ENCODE measurements around the gene CD46.
"Not testable (repeated sequence)": the region's sequence is repeated elsewhere in the genome, so short reads cannot be mapped to it uniquely, and the experiment has no call there.

CD46 gene

DNA sequence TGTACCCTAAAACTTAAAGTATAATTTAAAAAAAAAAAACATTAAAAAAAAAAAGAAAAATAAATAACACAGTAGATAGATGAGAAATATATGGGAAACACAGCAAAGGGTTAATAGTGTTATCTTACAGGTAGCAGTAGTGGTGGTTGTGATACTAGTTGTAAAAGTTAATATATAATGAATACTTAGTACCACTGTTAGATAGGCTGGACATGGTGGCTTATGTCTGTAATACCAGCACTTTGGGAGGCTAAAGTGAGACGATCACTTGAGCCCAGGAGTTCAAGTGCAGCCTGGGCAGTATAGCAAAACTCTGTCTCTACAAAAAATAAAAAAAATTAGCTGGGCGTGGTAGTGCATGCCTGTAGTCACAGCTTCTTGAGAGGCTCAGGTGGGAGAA lies 32.6 kb upstream of the CD46 start:
- H3K4me1 ChIP-seq, result no peaks in the 10 kb centered on the region
- H3K27me3 ChIP-seq, result peaks cover 4% of the 10 kb centered on the region; the same call in 1 of the 2 replicates
- H3K36me3 ChIP-seq, result no peaks in the 10 kb centered on the region
- DNase-seq, result no peak
- TF ChIP-seq, protein P1, sequence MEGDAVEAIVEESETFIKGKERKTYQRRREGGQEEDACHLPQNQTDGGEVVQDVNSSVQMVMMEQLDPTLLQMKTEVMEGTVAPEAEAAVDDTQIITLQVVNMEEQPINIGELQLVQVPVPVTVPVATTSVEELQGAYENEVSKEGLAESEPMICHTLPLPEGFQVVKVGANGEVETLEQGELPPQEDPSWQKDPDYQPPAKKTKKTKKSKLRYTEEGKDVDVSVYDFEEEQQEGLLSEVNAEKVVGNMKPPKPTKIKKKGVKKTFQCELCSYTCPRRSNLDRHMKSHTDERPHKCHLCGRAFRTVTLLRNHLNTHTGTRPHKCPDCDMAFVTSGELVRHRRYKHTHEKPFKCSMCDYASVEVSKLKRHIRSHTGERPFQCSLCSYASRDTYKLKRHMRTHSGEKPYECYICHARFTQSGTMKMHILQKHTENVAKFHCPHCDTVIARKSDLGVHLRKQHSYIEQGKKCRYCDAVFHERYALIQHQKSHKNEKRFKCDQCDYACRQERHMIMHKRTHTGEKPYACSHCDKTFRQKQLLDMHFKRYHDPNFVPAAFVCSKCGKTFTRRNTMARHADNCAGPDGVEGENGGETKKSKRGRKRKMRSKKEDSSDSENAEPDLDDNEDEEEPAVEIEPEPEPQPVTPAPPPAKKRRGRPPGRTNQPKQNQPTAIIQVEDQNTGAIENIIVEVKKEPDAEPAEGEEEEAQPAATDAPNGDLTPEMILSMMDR (IDR thresholded peaks at IDR 0.05; ENCODE audit: low read depth, low read length), result no peak
- H3K4me3 ChIP-seq (ENCODE audit: low read depth, low read length), result no peak overlapping the region
- no peaks in the 10 kb centered on the region for H3K9me3 ChIP-seq

DNA sequence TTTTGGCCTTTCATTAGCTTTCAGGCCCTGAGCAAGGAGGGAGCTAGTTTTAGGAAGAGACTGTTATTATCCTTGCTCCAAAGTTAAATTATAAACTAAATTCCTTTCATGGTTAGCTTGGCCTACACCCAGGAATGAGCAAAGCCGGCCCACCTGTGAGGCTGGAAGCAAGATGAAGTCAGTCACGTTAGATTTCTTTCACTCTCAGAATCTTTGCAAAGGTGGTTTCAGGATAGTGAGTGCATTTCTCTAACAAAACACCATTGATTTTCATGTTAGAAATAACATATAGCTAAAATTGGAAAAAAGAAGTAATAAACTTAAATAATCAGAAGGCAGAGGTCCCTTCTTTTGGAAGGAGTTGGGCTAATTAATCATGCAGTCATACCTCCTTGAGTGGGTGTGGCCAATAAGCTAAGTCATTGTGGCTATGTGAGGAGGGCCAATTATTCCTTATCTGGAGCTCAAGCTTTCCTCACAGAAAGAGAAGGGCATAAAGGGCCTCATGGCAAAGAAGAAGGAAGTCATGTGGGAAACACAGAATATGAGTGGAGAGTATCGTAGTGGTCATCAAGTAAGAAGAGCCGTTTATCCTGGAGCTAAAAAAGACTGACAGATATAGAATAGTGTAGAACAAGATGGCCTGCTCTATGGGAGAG lies 23.5 kb upstream of the CD46 start:
- H3K4me3 ChIP-seq (ENCODE audit: low read depth, low read length); DNase-seq; H3K27me3 ChIP-seq; H3K9me3 ChIP-seq; H3K4me1 ChIP-seq; H3K36me3 ChIP-seq: not testable (repeated sequence)

DNA sequence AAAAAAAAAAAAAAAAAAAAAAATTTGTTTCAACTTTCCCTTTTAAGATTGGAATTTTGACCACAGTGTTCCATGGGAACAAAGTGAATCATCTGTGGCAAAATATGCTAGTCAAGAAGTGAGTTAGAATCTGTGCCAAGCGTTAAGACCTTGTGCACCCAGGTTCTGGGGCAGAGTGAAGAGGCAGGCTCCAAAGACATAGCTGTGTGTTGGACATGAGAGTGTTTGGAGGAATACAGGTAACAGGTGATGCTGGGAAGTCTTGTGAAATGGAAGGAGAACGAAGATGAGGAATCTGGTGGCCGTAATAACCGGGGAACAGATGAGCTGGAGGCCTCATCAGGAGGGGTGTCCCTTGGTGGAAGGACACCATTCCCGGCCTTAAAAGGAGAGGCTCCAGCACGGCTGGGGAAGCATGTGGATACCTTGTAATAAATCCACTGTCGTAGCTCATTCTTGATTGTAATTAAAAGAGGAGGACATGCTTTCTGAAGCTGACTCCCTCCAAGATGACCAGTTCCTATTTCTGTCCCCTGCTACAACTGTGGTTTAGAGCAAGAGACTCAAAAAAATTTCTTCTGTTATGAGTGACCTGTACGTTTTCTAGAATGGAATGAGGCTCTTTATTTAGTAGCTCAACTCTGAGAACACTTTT lies 14.2 kb upstream of the CD46 start:
- H3K36me3 ChIP-seq; H3K27me3 ChIP-seq; H3K4me1 ChIP-seq; H3K4me3 ChIP-seq (ENCODE audit: low read depth, low read length); H3K9me3 ChIP-seq; DNase-seq: not testable (repeated sequence)

DNA sequence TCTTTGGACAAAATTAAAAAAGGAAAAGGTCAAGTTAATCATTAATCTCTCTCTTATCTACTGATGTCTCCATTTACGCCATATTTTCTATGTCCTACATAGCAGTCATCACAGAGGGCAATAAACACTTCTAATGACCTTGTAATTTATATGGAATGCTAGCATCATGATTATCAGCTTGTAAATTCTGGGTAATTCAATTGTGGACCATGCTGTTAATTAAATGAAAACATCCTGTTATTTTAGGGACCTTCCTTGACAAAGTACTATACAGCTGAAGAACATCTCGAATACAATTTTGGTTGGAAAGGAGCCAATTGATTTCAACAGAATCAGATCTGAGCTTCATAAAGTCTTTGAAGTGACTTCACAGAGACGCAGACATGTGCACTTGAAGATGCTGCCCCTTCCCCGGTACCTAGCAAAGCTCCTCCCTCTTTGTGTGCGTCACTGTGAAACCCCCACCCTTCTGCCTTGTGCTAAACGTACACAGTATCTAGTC lies 13.6 kb upstream of the CD46 start:
- not testable (repeated sequence) for H3K9me3 ChIP-seq; H3K36me3 ChIP-seq; H3K4me1 ChIP-seq; H3K27me3 ChIP-seq; H3K4me3 ChIP-seq (ENCODE audit: low read depth, low read length); DNase-seq

DNA sequence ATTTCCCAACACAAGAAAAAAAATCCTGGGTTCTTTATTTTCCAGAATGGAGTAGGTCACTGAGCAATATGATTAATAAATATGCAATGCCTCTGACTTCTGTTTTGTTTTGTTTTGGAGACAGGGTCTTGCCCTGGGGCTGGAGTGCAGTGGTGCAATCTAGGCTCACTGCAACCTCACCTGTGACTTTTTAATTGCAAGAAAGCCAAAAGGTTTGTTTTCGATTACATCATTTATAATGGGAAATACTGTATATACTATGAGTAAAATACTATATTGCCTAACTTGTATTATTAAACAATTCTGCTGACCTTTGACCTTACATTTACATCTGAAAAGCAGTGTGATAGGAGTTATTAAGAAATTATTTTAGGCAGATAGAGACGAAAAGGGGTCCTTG lies 11.6 kb upstream of the CD46 start:
- no peak for DNase-seq
- no peak overlapping the region for H3K4me3 ChIP-seq (ENCODE audit: low read depth, low read length)
- H3K9me3 ChIP-seq, result no peaks in the 10 kb centered on the region
- H3K27me3 ChIP-seq, result no peaks in the 10 kb centered on the region
- no peaks in the 10 kb centered on the region for H3K4me1 ChIP-seq
- TF ChIP-seq, protein P1 (IDR thresholded peaks at IDR 0.05; ENCODE audit: low read depth, low read length), result no peak
- no peaks in the 10 kb centered on the region for H3K36me3 ChIP-seq

DNA sequence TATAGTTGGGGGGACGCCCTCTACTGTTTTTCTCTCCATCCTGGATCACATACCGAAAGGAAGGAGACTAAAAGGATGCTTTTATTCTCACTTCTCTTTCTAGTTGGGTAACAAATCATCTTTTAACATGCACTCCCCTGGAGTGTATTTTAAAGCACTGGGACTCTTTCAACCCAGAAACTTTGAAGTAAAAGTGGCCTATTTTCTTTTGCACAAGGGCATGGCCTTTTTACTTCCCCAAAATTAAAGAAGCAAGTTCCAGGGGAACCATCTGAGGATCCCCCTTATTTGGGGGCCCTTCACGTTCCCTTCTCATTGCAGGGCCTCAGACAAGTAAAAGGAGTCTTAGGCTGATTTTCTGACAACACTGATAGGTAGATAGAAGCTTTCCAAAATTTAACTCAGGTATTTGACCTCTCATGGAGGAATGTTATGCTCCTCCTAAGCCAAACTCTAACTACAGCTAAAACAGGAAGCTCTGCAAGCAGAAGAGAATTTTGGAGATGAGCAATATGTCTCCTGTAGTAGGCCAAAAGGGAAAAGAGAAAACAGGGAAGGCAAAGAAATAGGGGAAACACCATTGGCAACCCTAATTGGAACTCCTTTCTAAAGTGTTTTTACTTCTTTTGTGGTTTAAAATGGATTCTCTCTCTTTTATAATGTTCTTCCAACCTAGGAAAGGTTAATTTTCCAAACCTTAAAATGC lies 8.9 kb upstream of the CD46 start:
- H3K9me3 ChIP-seq, result no peaks in the 10 kb centered on the region

DNA sequence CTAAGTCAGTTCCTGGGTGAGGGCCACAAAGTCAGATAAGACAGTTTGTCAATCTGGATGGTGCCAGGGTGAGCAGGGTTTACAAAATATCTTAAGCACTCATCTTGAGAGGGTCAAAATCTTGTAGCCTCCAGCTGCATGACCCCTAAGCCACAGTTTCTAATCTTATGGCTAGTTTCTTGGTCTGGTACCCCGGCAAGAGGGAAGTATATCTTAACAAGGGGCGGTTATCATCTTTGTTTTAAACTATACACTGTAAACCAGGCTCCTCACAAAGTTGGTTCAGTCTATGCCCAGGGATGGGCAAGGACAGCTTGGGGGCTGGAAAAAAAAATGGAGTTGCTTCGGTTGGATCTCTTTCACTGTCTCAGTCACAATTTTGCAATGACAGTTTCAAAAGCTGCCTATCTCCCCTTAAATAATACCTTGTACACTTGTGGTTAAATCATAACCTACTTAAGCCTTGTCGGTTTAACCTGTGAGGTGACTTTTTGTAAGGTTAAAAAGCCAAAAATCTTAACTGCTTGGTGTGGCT lies 7.8 kb upstream of the CD46 start:
- DNase-seq, result no peak
- no peaks in the 10 kb centered on the region for H3K4me1 ChIP-seq
- H3K9me3 ChIP-seq, result no peaks in the 10 kb centered on the region
- no peaks in the 10 kb centered on the region for H3K27me3 ChIP-seq
- H3K36me3 ChIP-seq, result no peaks in the 10 kb centered on the region
- TF ChIP-seq, protein P1 (IDR thresholded peaks at IDR 0.05; ENCODE audit: low read depth, low read length), result no peak
- no peak overlapping the region for H3K4me3 ChIP-seq (ENCODE audit: low read depth, low read length)

More for the DNA sequence above, 8.9 kb upstream of the CD46 start:
- no peaks in the 10 kb centered on the region for H3K36me3 ChIP-seq
- no peak overlapping the region for H3K4me3 ChIP-seq (ENCODE audit: low read depth, low read length)
- no peaks in the 10 kb centered on the region for H3K4me1 ChIP-seq
- TF ChIP-seq, protein P1 (IDR thresholded peaks at IDR 0.05; ENCODE audit: low read depth, low read length), result no peak
- H3K27me3 ChIP-seq, result no peaks in the 10 kb centered on the region
- no peak for DNase-seq
